Panc1 (cell line): ENCODE results near the gene AK4. TPM values are rescaled to one million over a fixed set of nuclear protein-coding genes. Genes with fewer than 3 reads are reported as not detected.

Source experiments
- ATAC-seq: fragments of 200-7000 bp; cut with Tn5 transposase; 2 replicates; pipeline ENCODE4 v1.9.1; 2020; ENCODE audit warnings: mild to moderate bottlenecking, moderate library complexity
- BruUV-seq: library from RNA; stranded (reverse); fragments of 400-500 nt; replicated peaks from 2 replicates; lab custom pipeline; 2021; lab: Mats Ljungman, UMichigan
- CTCF ChIA-PET: fragments of 300-600 bp; sonication (Branson Sonifier 250); formaldehyde crosslinking; loops from one replicate; lab custom pipeline; 2022; ENCODE audit warnings: antibody characterized with exemption; lab: Charles Lee
- POLR2A ChIA-PET: fragments of 300-600 bp; sonication (Branson Sonifier 250); formaldehyde crosslinking; loops from one replicate; lab custom pipeline; 2022; ENCODE audit warnings: antibody characterized with exemption; lab: Charles Lee
- DNase-seq: peaks from one replicate; pipeline ENCODE4 v3.0.0-alpha.2; 2010; ENCODE audit warnings: low read depth, low spot score
- H3K27ac ChIP-seq: 2 replicates; pipeline ENCODE4 v1.5.1; 2011; ENCODE audit warnings: mild to moderate bottlenecking, low read length, inconsistent platforms
- H3K27me3 ChIP-seq: fragments of 200-500 bp; sonication (Bioruptor generic); 2 replicates; pipeline ENCODE4 v1.6.0; 2014; ENCODE audit warnings: low read length, inconsistent platforms; ENCODE audit not compliant: control insufficient read depth, insufficient read depth
- H3K36me3 ChIP-seq: fragments of 200-500 bp; sonication (Bioruptor generic); 2 replicates; pipeline ENCODE4 v1.5.1; 2014; ENCODE audit warnings: inconsistent platforms, mild to moderate bottlenecking, low read length, moderate library complexity; ENCODE audit not compliant: control insufficient read depth, insufficient read depth
- H3K4me1 ChIP-seq: 2 replicates; pipeline ENCODE4 v1.5.1; 2011; ENCODE audit warnings: inconsistent platforms, mild to moderate bottlenecking, low read length, moderate library complexity; ENCODE audit not compliant: control insufficient read depth, insufficient read depth
- H3K4me3 ChIP-seq, 2 experiments: 2 replicates each; pipeline ENCODE4 v1.5.1; 2011 to 2012; ENCODE audit warnings: low read depth in 2 of 2, low read length in 2 of 2, mild to moderate bottlenecking in 2 of 2, inconsistent platforms in 1 of 2, moderate library complexity in 1 of 2
- H3K9me3 ChIP-seq: fragments of 200-500 bp; sonication (Bioruptor generic); 2 replicates; pipeline ENCODE4 v1.5.1; 2014; ENCODE audit warnings: low read depth, mild to moderate bottlenecking, inconsistent platforms, low read length, moderate library complexity; ENCODE audit not compliant: control insufficient read depth, insufficient read depth
- CTCF ChIP-seq: fragments of 450-650 bp; IDR thresholded peaks from 2 replicates; pipeline ENCODE4 v1.5.1; 2017; ENCODE audit warnings: mild to moderate bottlenecking
- POLR2AphosphoS5 ChIP-seq: IDR thresholded peaks from 2 replicates; pipeline ENCODE4 v1.6.1; 2012; ENCODE audit warnings: mild to moderate bottlenecking, low read depth, low read length, moderate library complexity
- REST ChIP-seq, 2 experiments: IDR thresholded peaks; 2 replicates each; pipeline ENCODE4 v1.6.1; 2011 to 2012; ENCODE audit warnings: low read depth in 2 of 2, control low read depth in 1 of 2, low read length in 1 of 2, mild to moderate bottlenecking in 1 of 2, moderate library complexity in 1 of 2; ENCODE audit not compliant: insufficient read depth in 1 of 2
- SIN3A ChIP-seq: IDR thresholded peaks from 2 replicates; pipeline ENCODE4 v1.6.1; 2012; ENCODE audit warnings: low read depth, mild to moderate bottlenecking, low read length, moderate library complexity, borderline replicate concordance; ENCODE audit not compliant: insufficient read depth
- TCF7L2 ChIP-seq: IDR thresholded peaks from 2 replicates; pipeline ENCODE4 v1.6.1; 2011; ENCODE audit warnings: mild to moderate bottlenecking, low read depth, low read length, inconsistent platforms
- in situ Hi-C: cut with HindIII; loops from 2 replicates; pipeline ENCODE4 v1.10.0; 2016; ENCODE audit warnings: low sequenced_read_pairs, low pct_unique_long_range_greater_than_20kb
- intact Hi-C: fragments of 100-400 bp; cut with micrococcal nuclease; formaldehyde crosslinking; loops from one replicate; pipeline ENCODE4 v1.10.0; 2022; ENCODE audit not compliant: unreplicated experiment
- total RNA-seq: library from RNA; stranded (reverse); gene quantifications from one replicate; pipeline ENCODE4 v1.2.1, GENCODE V29; 2021; ENCODE audit not compliant: unreplicated experiment

The AK4 gene
- total RNA-seq, 1 experiment from 2014 or later = 26.8 TPM

- H3K36me3 ChIP-seq = no peaks in the 10 kb centered on the region
- no peak for TF ChIP-seq REST (IDR thresholded peaks at IDR 0.05; ENCODE audit: insufficient read depth in 1 of 2, low read depth in 2 of 2, low read length in 1 of 2)
- TF ChIP-seq TCF7L2 = no peak
- no peak for TF ChIP-seq POLR2AphosphoS5
- no peak for TF ChIP-seq SIN3A
- TF ChIP-seq CTCF = no peak
- intact Hi-C loops (loop anchor here (10.0 kb wide), 1 partner anchor 187 kb away; the partner anchor contains the start of genes LEPR and LEPROT), in situ Hi-C loops (no loop called here)
- DNase-seq (no peak), ATAC-seq (no peak)
- peaks cover 4% of the 10 kb centered on the region; the same call in 1 of the 2 replicates for H3K9me3 ChIP-seq
- H3K27me3 ChIP-seq = no peaks in the 10 kb centered on the region
- no TSS peak for BruUV-seq
- ChIA-PET POLR2A (no interaction called here), CTCF (no interaction called here)
- H3K4me1 ChIP-seq = no peaks in the 10 kb centered on the region
- no peak overlapping the region for H3K27ac ChIP-seq
- H3K4me3 ChIP-seq = no peak overlapping the region
Measured at GRCh38 chr1:65238010-65238409, 90.0 kb downstream of the AK4 start.

- ChIA-PET CTCF (no interaction called here), POLR2A (no interaction called here)
- DNase-seq = no peak
- H3K4me3 ChIP-seq = no peak overlapping the region
- in situ Hi-C loops = no loop called here
- H3K9me3 ChIP-seq = no peaks in the 10 kb centered on the region
- no peaks in the 10 kb centered on the region; the same call in 1 of the 2 replicates for H3K27me3 ChIP-seq
- no peaks in the 10 kb centered on the region for H3K36me3 ChIP-seq
- intact Hi-C loops = no loop called here
- TF ChIP-seq CTCF = no peak
- TF ChIP-seq REST (IDR thresholded peaks at IDR 0.05; ENCODE audit: insufficient read depth in 1 of 2, low read depth in 2 of 2, low read length in 1 of 2) = no peak
- TF ChIP-seq TCF7L2 = no peak
- no peak for TF ChIP-seq SIN3A
- no peak for TF ChIP-seq POLR2AphosphoS5
- ATAC-seq = no peak
- H3K4me1 ChIP-seq = no peaks in the 10 kb centered on the region
- BruUV-seq = no TSS peak
- H3K27ac ChIP-seq = no peak overlapping the region
Measured at GRCh38 chr1:65243491-65243890, 95.5 kb downstream of the AK4 start.
